Loucy (cell line): ENCODE measurements around the gene PNMA1.

Source experiments
- CTCF ChIP-seq: fragments of 200-600 bp; sonication (generic); conservative IDR thresholded peaks from 2 replicates; pipeline ENCODE4 v1.5.1; 2014; ENCODE audit warnings: mild to moderate bottlenecking, antibody characterized with exemption, low read length
- EZH2phosphoT487 ChIP-seq: fragments of 200-600 bp; IDR thresholded peaks from 2 replicates; pipeline ENCODE4 v1.6.1; 2018; ENCODE audit warnings: antibody characterized with exemption, mild to moderate bottlenecking, moderate library complexity, borderline replicate concordance

- TF ChIP-seq CTCF (no peak), EZH2phosphoT487 (no peak)
These were observed 28.5 kb upstream of the PNMA1 start for GRCh38 chr14:73742520-73743238.
